HG02571 (cell line): ENCODE measurements around the gene TYK2.
A peak's percentile ranks its signal among the peaks of the same experiment; 100 is the strongest.
"Not testable (repeated sequence)": the region's sequence is repeated elsewhere in the genome, so short reads cannot be mapped to it uniquely, and the experiment has no call there.

Experiments
- ATAC-seq: cut with Tn5 transposase; IDR thresholded peaks from one replicate; pipeline ENCODE4 v1.9.1; 2021; ENCODE audit warnings: mild to moderate bottlenecking, moderate library complexity; ENCODE audit not compliant: unreplicated experiment

Gene TYK2

DNA sequence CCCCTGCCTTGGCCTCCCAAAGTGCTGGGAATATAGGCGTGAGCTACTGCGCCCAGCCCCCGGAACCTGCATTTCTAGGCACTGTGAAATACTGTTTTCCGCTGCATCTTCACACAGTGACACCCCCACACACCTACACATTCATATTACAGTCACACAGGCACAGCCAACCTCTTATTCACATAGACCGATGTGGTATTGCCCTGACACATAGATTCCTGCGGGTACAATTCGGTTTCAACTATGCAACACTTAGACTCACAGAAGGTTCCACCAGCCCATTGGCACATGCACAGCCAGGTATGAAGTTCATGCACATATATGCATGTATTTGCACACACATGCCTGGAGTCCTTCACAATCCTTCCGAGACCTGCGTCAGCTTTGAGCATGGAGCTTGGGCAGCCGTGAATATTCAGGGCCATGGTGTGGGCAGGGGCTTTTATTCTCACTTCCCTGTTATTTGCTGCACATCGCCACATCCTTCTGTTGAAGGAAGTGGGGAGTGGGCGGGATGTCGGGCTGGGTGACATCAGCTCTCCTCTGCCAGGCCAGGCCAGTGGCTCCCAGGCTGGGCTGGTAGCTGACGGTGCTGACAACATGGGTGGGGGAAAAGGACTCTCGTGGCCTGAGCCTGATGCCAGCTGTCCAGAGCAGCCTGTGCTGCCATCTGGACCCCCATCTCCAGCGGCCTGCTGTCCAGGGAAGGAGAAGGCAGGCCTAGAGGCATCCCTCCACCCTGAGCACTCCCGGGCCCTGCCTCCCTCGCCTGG, 28.3 kb upstream of the TYK2 start:
- no peak for ATAC-seq

DNA sequence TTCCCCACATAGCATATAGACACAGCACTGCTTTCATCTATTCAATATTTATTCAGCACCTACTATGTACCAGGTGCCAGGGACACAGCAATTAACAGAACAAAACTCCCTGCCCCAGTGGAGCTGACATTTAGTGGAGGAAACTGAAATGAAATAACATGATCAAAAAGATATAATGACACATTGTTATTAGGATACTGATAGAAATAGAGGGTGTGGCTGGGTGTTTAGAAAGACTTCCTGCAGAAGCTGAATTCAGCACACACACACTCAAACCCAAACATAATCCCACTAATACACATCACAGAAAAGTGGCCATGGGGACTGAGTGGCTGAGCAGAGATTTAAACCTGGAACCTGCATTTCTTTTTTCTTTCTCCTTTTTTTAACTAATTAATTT, 26.7 kb upstream of the TYK2 start:
- no peak for ATAC-seq

DNA sequence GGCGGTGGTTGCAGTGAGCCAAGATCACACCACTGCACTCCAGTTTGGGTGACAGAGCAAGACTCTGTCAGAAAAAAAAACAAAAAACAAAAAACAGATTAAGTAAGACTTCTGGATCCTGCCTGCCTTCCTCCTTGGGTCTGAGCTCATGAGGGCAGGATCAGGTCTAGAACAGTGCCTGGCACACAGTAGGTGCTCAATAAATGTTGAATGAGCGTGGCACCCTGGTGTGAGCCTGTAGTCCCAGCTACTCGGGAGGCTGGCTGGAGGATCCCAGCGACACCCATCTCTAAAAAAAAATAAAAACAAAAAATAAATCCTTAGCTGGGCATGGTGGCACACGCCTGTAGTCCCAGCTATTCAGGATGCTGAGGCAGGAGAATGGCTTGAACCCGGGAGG, 25.8 kb upstream of the TYK2 start:
- ATAC-seq: no peak

DNA sequence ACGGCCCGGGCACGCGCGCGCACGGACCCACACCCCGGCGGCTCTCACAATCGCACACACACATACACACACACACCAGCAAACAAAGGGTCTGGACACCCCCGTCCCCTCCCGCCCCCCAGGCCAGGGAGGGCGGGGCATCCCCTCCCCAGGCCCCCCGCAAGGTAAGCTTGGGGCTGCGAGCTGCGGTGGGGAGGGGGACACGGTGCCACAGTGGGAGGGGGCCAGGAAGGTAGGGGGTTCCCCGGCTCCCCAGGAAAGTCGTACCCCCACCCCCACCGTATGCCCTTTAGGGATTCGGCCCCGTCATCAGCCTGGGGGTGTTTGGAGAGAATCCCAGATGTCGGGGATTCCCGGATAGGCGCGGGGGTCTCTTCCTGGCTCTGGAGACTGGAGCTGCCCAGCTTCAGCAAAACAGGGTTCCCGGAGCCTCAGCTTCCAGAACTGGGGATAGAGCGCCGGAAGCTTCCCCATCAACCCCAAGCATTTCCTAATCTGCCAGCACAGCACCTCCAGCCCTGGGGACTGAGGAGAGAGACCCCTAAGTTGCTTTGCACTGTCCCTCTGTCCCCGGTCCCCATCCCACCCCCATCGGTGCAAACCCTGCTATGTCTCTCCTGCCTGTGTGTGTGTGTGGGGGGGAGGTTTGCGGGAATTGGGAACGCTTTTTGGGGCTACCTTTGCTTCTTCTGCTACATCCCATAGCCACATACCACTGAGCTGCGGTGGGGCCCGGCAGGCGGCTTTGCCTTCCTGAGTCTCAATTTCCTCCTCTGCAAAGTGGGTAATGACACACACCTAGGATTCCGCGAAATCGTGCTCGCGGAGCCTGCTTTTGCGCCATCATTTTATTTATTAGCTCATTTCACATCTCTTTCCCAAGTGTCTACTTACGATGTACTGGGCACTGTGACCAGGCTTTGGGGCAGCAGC, 24.8 kb upstream of the TYK2 start:
- ATAC-seq: no peak

DNA sequence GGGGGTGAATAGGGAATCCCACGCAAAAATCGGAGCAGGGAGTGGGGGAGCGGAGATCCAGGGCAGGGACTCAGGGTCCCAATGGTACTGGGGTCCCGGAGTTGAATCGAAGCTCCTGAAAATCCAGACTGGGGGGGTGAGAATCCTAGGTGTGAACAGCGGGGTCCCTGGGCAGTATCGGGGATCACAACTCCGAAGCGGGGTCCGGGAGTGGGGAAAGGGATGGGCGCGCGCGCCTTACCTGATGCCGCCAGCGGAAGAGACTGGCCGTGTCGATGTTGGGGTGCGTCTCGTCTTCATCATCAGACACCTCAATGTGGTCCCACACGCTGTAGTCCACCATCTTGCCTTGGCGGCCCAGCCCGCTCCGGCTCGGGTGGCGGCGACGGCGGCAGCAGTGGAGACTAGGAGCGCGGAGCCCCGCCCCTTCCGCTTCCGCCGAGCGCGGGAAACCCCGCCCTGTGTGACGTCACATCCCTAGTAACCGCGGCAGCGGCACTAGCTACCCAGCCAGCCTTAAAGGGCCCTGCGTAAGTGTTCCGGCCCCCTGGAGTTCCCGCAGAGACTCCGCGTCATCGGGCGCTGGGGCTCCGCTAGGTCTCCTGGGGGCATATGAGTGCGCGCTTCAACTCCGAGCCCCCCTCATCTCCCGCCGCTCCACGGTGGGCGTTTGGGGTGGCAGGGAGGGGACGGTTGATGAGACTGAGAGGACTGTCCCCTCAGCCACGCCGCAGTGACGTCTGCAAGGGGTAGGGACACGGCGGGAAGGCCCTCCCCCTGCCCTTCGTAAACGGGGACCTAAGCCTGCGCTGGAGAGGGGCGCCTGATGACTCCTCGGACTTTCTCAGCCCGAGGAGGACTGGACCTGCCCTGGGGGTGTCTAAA, 23.0 kb upstream of the TYK2 start, which contains the start of gene CDC37:
Gene CDC37 (minus strand): TSS at position 406 of the 885 bp plus-strand sequence. CDS start 63 bp downstream, at position 343.
- ATAC-seq: peak; percentile 72

DNA sequence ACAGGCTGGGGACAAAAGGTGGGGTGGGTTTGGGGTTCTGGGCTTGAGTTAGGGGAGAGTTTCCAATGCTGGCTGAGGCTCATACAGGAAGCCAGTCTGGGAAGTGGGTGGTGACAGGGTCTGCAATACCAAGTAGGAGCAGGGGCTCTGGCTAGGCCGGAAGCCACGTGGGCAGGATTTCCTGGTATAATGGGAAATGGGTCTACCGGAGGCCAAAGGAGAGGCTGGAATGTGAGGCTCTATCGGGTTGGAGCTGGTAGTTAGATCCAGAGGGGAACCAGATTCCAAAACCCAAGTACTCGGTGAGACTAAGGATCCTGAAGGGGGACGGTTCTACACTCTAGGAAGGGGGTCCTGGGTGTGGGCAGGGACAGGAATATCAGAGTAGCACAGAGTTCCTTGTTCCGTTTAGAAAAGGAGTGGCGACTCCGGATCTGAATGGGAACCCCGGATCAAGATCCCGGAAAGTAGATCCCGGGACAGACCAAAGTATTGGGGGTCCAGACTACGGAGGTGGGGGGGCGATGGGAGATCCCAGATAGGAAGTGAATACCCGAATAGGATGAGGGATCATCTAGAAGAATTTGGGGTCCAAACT, 22.2 kb upstream of the TYK2 start:
- no peak for ATAC-seq

DNA sequence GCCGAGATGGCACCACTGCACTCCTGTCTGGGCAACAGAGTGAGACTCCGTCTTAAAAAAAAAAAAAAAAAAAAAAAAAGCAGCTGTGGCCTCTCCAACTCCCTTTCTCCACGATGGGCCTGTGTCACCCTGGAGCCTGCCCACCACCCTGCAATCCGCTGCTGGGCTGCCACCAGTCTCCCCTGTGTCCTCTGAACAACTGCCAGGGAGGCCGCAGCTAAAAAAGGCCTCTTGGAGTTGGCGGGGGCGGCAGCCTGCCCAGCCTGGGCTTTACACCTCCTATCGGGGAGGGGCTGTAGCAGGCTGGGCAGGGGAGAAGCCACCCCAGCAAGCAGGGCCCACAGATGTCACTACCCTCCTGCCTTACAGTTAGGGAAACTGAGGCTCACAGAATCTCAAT, 19.5 kb upstream of the TYK2 start:
- ATAC-seq: no peak

DNA sequence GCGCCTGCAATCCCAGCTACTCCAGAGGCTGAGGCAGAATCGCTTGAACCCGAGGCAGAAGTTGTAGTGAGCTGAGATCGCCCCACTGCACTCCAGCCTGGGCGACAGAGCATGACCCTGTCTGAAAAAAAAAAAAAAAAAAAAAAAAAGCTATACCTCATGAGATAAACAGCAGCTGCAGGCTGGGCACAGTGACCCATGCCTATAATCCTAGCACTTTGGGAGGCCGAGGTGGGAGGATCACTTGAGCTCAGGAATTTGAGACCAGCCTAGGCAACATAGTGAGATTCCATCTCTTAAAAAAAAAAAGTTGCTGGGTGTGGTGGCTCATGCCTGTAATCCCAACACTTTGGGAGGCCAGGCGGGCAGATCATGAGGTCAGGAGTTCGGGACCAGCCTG, 19.0 kb upstream of the TYK2 start:
- ATAC-seq: not testable (repeated sequence)

DNA sequence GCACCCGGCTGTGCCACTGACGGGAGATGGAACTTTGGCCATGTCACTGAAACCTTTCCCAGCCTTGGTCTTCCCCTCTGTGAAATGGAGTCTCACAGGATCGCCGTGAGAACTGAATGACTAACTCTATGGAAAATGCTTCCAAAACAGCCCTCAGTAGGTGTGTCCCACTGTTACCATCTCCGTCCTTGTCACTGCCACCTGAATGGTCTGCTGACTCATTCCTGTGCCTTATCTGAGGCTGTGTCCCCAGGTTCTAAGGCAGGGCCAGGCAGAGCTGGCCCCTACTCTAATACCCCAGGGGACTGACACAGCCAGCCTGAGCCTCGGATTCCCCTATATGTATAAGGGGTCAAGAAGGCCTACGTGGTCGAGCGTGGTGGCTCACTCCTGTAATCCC, 18.4 kb upstream of the TYK2 start:
- ATAC-seq: no peak

DNA sequence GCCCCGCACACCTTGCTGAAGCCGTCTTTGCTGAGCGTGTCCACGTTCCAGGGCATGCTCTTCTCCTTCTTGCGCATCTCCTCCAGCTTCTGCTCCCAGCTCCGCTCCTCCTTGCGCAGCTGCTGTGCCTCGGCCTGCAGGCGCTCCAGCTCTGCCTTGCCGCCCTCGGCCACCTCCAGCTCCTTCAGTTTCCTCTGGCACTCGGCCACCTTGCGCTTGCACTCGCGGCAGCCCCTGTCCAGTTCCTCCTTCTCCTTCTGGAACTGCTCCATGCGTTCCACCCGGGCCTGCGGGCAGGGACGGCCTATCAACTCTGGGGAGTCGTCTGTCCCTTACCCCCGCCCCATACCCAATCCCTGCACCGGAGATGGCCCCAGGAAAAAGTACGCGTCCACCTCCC, 15.5 kb upstream of the TYK2 start:
- ATAC-seq: no peak

DNA sequence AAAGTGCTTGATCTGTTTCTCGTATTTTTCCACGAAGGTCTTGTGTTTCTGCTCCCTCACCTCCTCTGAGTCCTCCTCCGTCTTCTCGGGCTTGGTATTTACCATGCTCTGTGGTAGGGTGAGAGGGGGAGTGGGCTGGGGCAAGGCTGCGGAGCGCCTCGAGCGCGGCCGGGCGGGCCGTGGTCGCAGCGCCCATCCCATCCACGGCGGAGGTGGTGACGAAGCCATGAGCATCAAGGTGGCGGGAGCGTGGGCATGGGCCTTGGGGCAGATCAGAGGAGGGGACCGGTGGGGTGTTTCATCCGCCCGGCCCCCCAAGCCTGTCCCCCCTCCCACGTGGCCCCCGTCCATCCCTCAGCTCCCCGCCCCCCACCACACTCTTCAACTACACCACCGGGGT, 15.1 kb upstream of the TYK2 start:
- no peak for ATAC-seq

DNA sequence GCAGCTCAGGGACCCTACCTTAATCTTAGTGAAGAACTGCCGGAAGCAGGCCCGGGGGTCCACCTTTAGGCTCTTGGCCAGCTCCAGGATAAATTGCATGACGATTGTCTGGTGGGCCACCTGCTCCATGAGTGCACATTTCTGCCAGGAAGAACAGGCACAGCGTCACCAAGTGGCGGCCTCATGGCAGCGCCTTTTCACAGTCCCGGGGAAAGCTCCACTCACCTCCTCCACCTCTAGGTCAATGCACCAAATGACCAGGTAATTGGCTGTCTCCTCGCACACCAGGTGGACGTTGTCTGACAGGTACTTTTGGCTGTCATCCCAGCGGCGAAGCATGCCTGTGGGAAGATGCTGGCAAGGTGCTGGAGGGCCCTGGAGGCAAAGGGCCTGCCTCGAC, 14.6 kb upstream of the TYK2 start:
- no peak for ATAC-seq

DNA sequence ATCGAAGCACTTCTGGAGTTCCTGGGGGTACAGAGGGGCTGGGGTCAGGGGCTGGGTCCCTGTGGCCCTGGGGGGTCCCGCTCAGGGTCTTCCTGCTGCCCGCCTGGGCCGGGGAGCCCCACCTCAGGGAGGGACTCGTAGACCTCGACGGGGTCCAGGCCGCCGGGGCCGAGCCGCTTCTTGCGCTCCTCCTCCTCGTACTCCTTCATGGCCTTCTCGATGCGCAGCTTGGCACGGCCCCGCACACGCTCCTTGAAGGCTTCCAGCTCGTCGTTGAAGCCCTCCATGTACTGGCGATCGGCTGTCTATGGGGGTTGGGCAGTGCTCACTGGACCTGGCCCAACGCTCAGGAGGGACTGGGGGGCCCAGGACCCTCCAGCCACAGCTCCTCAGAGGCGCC, 12.8 kb upstream of the TYK2 start:
- ATAC-seq: no peak

DNA sequence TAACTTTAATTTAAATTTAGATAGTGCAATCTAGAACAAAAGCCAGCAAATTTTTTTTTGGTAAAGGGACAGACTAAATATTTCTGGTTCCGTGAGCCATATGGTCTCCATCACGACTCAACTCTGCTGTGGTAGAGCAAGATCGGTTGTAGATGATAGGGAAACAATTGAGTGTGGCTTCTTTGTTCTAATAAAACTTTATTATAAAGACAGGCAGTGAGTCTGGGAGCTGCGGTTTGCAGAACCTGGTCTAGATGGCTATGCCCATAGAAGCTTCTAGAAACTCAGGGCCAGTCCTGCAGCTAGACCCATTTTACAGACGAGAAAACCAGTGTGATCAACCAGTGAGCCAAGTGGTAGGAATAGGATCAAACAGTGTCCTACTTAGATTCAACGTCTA, 11.7 kb upstream of the TYK2 start:
- ATAC-seq: no peak

DNA sequence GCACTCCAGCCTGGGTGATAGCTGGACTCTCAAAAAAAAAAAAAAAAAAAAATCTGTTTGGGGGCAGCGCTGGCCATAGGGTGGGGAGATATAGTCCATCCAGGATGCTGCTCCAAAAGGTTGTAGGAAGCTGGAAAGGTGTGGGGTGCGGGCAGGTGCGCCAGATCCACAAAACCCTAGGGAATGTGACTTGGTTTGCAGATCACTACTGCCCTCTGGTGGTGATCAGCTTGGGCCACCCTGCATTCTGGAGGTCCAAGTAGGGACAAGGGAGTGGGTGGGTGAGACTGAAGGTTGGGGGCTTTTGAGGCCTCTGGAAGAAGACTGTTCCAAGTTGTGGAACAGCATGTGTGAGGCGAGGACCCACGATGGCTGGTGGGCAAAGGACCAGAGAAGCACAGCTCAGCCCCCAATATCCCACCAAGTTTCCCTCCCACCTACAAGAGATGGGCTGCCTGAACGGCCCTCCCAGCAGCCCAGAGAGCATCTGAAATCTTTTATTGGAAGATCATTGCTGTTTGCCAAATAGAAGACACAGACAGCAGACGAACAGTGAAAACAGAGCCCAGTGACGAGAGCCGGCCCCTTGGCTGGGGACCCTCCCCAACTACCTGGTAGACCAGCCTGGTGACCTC, 10.4 kb upstream of the TYK2 start:
- ATAC-seq: no peak

DNA sequence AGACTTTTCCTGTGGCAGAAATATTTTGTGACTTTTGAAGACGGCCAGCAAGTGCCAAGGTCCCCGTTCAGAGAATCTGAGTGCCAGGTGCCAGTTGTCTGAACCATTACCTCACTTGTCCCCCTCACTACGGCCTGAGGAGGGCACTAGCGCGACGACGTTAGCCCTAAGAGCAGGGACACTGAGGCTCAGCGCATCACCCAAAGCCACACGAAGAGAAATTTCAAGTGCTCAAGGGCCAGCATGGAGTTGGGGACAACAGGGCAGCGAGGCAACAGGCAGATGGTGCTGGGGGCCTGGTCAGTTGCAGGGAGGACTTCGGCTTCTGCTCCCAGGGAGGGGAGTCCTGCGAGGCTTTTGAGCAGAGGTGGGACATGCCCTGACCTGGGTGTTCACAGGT, 9.5 kb upstream of the TYK2 start:
- ATAC-seq: no peak

DNA sequence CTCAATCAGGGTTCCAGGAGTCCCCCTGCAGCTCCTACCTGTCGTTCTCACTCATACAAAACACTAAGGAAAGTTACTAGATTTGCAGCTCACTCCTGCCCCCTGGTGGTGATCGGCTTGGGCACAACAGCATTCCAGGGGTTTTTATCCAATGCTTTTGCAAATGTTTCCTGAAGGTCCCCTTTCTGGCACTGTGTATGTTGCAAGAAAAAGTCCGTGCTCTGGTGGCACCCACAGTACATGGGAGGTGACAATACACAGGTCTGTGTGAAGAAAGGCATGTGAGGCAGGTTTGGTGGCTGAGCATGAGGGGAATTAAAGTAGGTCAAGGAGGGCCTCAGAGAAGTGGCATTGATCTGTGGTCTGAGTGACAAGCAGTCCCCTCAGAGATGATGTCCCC, 8.6 kb upstream of the TYK2 start:
- ATAC-seq: no peak

DNA sequence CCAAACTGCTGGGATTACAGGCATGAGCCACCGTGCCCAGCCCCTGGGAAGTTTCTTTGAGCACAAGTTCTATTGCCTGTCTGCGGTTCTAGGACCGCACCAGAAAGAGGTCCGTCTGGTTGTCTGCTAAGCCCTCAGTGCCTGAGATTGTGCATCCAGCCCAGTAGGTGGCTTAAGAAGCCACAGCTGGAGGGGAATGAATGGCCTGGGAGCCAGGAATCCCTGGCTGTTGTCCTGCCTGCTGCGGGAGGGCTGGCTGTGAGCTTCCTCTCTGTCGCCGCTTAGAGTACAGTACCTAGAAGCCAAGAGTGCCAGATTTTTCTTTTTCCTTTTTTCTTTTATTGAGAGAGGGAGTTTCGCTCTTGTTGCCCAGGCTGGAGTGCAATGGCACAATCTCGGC, 4.2 kb upstream of the TYK2 start:
- no peak for ATAC-seq

DNA sequence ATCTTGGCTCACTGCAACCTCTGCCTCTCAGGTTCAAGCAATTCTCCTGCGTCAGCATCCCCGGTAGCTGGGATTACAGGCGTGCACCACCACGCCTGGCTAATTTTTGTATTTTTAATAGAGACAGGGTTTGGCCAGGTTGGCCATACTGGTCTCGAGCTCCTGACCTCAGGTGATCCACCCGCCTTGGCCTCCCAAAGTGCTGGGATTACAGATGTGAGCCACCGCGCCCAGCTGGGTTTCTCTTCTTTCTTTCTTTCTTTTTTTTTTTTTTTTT, 2.8 kb upstream of the TYK2 start:
- not testable (repeated sequence) for ATAC-seq

DNA sequence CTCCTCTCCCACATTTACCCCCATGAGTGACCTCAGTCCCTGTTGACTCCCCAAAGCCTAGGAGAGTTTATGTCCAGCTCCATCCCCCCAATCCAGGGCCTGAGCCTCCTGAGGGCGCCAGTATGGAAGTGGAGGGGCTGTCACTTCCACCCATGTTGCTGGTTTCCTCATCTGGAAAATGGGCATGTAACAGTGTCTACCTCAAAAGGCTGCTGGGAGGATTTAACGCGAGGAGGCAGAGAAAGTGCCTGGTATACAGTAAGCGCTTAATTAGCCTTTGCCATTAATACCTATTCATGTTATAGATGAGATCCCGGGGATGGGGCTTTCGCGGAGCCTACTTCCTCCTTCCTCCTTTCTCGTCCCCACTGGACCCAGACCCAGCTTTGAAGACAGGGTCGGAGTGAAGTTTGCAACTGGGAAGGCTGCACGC, 476 bp downstream of the TYK2 start:
- ATAC-seq: no peak
